Liver (tissue), 9 donors: ENCODE data around the gene OSBP2. TPM values are rescaled to one million over a fixed set of nuclear protein-coding genes. Genes with fewer than 3 reads are reported as not detected.

ENCODE experiments used
- DNase-seq: peaks from one replicate; pipeline ENCODE4 v3.0.0-alpha.2; 2017; ENCODE audit warnings: low spot score
- H3K27ac ChIP-seq, 2 donors: one replicate each; pipeline ENCODE4 v1.7.0; 2013; ENCODE audit warnings: inconsistent platforms in 2 of 2, low read length in 2 of 2, control low read depth in 1 of 2, low read depth in 1 of 2, mild to moderate bottlenecking in 1 of 2
- H3K27me3 ChIP-seq, 4 donors: one replicate each; pipeline versions ENCODE4 v1.6.1 to v1.7.0; 2013; ENCODE audit warnings: low read length in 3 of 4, inconsistent platforms in 1 of 4, mild to moderate bottlenecking in 1 of 4, moderate library complexity in 1 of 4; ENCODE audit not compliant: control insufficient read depth in 4 of 4, insufficient read depth in 4 of 4
- H3K36me3 ChIP-seq, 4 donors: one replicate each; pipeline versions ENCODE4 v1.6.1 to v1.7.0; 2013; ENCODE audit warnings: low read length in 3 of 4, mild to moderate bottlenecking in 3 of 4, low read depth in 1 of 4, moderate library complexity in 1 of 4; ENCODE audit not compliant: control insufficient read depth in 4 of 4, insufficient read depth in 3 of 4
- H3K4me1 ChIP-seq, 4 donors: one replicate each; pipeline versions ENCODE4 v1.6.1 to v1.7.0; 2013; ENCODE audit warnings: low read length in 3 of 4, mild to moderate bottlenecking in 3 of 4, moderate library complexity in 1 of 4; ENCODE audit not compliant: control insufficient read depth in 4 of 4, insufficient read depth in 4 of 4
- H3K4me3 ChIP-seq, 3 donors: one replicate each; pipeline versions ENCODE4 v1.6.1 to v1.7.0; 2013; ENCODE audit warnings: low read length in 3 of 3, control low read depth in 1 of 3, low read depth in 1 of 3, mild to moderate bottlenecking in 1 of 3
- H3K9ac ChIP-seq, 2 donors: one replicate each; pipeline ENCODE4 v1.7.0; 2013; ENCODE audit warnings: low read length in 2 of 2, mild to moderate bottlenecking in 2 of 2, moderate library complexity in 2 of 2, control low read depth in 1 of 2, low read depth in 1 of 2
- H3K9me3 ChIP-seq, 4 donors: one replicate each; pipeline versions ENCODE4 v1.6.1 to v1.7.0; 2013; ENCODE audit warnings: low read length in 3 of 4; ENCODE audit not compliant: control insufficient read depth in 4 of 4
- CTCF ChIP-seq: fragments of 150-350 bp; IDR thresholded peaks from 2 replicates; pipeline ENCODE4 v1.5.1; 2017; ENCODE audit warnings: improper control_type of control experiment, low read depth, low read length; ENCODE audit not compliant: missing input control
- EGR1 ChIP-seq, 2 donors: IDR thresholded peaks; 2 replicates each; pipeline ENCODE4 v1.6.1; 2016 to 2018; ENCODE audit warnings: antibody characterized with exemption in 2 of 2, low read depth in 2 of 2
- FOXA1 ChIP-seq: IDR thresholded peaks from 2 replicates; pipeline ENCODE4 v1.6.1; 2016; ENCODE audit warnings: antibody characterized with exemption
- FOXA2 ChIP-seq: IDR thresholded peaks from 2 replicates; pipeline ENCODE4 v1.6.1; 2016; ENCODE audit warnings: antibody characterized with exemption
- GABPA ChIP-seq, 2 donors: IDR thresholded peaks in 1 of 2; conservative IDR thresholded peaks in 1 of 2; 2 replicates each; pipeline ENCODE4 v1.6.1; 2016; ENCODE audit warnings: antibody characterized with exemption in 2 of 2, mild to moderate bottlenecking in 1 of 2, moderate library complexity in 1 of 2
- HNF4A ChIP-seq, 2 donors: conservative IDR thresholded peaks; 2 replicates each; pipeline ENCODE4 v1.6.1; 2016; ENCODE audit warnings: antibody characterized with exemption in 2 of 2, mild to moderate bottlenecking in 2 of 2
- JUND ChIP-seq, 2 donors: IDR thresholded peaks; 2 replicates each; pipeline ENCODE4 v1.6.1; 2016; ENCODE audit warnings: antibody characterized with exemption in 2 of 2
- MAX ChIP-seq: IDR thresholded peaks from 2 replicates; pipeline ENCODE4 v1.6.1; 2016; ENCODE audit warnings: antibody characterized with exemption
- NR2F2 ChIP-seq: IDR thresholded peaks from 2 replicates; pipeline ENCODE4 v1.6.1; 2016; ENCODE audit warnings: antibody characterized with exemption
- RAD21 ChIP-seq, 2 donors: IDR thresholded peaks; 2 replicates each; pipeline ENCODE4 v1.6.1; 2016; ENCODE audit warnings: antibody characterized with exemption in 2 of 2, mild to moderate bottlenecking in 2 of 2
- REST ChIP-seq: IDR thresholded peaks from 2 replicates; pipeline ENCODE4 v1.6.1; 2016; ENCODE audit warnings: antibody characterized with exemption, mild to moderate bottlenecking
- RXRA ChIP-seq, 2 donors: IDR thresholded peaks; 2 replicates each; pipeline ENCODE4 v1.6.1; 2017 to 2018; ENCODE audit warnings: antibody characterized with exemption in 2 of 2, mild to moderate bottlenecking in 1 of 2
- SP1 ChIP-seq: IDR thresholded peaks from 2 replicates; pipeline ENCODE4 v1.6.1; 2018; ENCODE audit warnings: antibody characterized with exemption, mild to moderate bottlenecking
- TAF1 ChIP-seq: conservative IDR thresholded peaks from 2 replicates; pipeline ENCODE4 v1.6.1; 2016; ENCODE audit warnings: antibody characterized with exemption, mild to moderate bottlenecking
- YY1 ChIP-seq: IDR thresholded peaks from 2 replicates; pipeline ENCODE4 v1.6.1; 2016; ENCODE audit warnings: antibody characterized with exemption, mild to moderate bottlenecking
- ZBTB33 ChIP-seq: IDR thresholded peaks from 2 replicates; pipeline ENCODE4 v1.6.1; 2016; ENCODE audit warnings: antibody characterized with exemption
- WGBS: extraction: QIAGEN DNeasy Blood & Tissue Kit; methylation state at CpG from one replicate; pipeline ENCODE4 v1.1.7; 2013; 5-methylcytosine and 5-hydroxymethylcytosine counted together
- polyA plus RNA-seq, 2 donors: library from polyadenylated mRNA; stranded (reverse) in 1 of 2; unstranded in 1 of 2; fragments of 200-250 nt in 1 of 2; fragments of >200 nt in 1 of 2; fragmentation: Nextera tagmentation in 1 of 2; extraction: Ambion mirVana in 1 of 2; gene quantifications; one replicate each; pipeline versions ENCODE4 v1.2.1 to v1.2.3, GENCODE V29; 2013 to 2015
- total RNA-seq, 2 donors: library from RNA; depleted of rRNA; stranded (reverse); fragments of >200 nt; gene quantifications; one replicate each; pipeline ENCODE4 v1.2.3, GENCODE V29; 2014
- donor health status: healthy.
- donor health status: healthy.
- donor health status: healthy.
- donor health status: healthy.
- donor health status: healthy.

The OSBP2 gene
- total and polyA plus RNA-seq, 4 donors: 0.43 to 192 (median 0.86) TPM

- TF ChIP-seq ZBTB33 (no peak), JUND (IDR thresholded peaks at IDR 0.05) (no peak), EGR1 (IDR thresholded peaks at IDR 0.05; ENCODE audit: low read depth in 2 of 2) (no peak), RAD21 (IDR thresholded peaks at IDR 0.05) (no peak), SP1 (no peak), RXRA (IDR thresholded peaks at IDR 0.05) (no peak)
Measured at GRCh38 chr22:30650508-30651116, 44.1 kb upstream of the OSBP2 start (continued).

GRCh38 chr22:30652852-30653251, 41.8 kb upstream of the OSBP2 start:
- H3K27ac ChIP-seq: no peak overlapping the region
- H3K4me3 ChIP-seq: no peak overlapping the region
- TF ChIP-seq REST (no peak), CTCF (no peak), FOXA2 (no peak), MAX (no peak), TAF1 (no peak), YY1 (no peak), ZBTB33 (no peak), SP1 (no peak), EGR1 (IDR thresholded peaks at IDR 0.05; ENCODE audit: low read depth in 2 of 2) (no peak), NR2F2 (no peak), GABPA (IDR thresholded peaks at IDR 0.05 in 1 of 2, conservative IDR thresholded peaks at IDR 0.05 in 1 of 2) (no peak), FOXA1 (no peak), RAD21 (IDR thresholded peaks at IDR 0.05) (no peak), HNF4A (conservative IDR thresholded peaks at IDR 0.05) (no peak), RXRA (IDR thresholded peaks at IDR 0.05) (no peak), JUND (IDR thresholded peaks at IDR 0.05) (no peak)
- H3K4me1 ChIP-seq: no peaks in the 10 kb centered on the region
- no peak for DNase-seq
- H3K9ac ChIP-seq: no peak overlapping the region
- H3K9me3 ChIP-seq: no peaks in the 10 kb centered on the region
- WGBS: 87% methylated on average over 2 of the region's 2 CpGs
- H3K36me3 ChIP-seq: no peaks in the 10 kb centered on the region
- no peaks in the 10 kb centered on the region for H3K27me3 ChIP-seq
